ENCODE results near the gene KBTBD6. TPM values are rescaled to one million over a fixed set of nuclear protein-coding genes. Genes with fewer than 3 reads are reported as not detected.

Gene KBTBD6
- total and polyA plus RNA-seq, 2 donors, result 5.5 to 7.0 TPM

DNA sequence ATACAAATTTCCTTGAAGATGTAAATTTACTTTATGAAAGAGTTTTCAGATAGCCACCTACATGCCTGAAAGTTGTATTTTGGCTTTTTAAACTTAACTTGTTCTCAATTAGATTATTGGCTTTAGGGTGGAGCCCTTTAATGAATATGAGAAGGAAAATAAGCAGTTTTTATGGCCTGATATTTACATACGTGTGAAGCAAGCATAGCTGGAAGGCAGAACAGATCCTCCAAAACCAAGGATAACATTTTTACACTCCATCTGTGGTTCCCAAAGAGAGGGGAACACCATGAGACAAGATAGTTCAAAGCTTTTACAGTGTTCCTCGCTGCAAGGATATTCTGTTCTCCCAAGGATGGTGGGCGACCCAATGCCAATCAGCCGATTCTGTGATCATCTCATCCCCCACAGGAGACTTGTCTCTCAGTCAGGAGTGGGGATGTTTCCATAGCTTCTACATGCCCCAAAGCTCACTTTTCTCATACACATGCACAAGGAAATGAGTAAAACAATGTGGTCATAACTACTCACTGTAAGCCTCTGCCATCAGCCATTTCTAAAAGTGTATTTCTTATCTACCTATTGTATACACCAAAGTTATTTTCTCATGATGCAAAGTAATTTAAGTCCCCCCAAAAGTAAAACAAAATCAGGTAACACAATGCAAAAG is 24.6 kb upstream of the KBTBD6 start:
- H3K4me1 ChIP-seq (ENCODE audit: control insufficient read depth in 2 of 2, insufficient read depth in 2 of 2, low read length in 2 of 2), result no peaks in the 10 kb centered on the region
- H3K4me3 ChIP-seq (ENCODE audit: low read length in 2 of 2), result no peak overlapping the region
- H3K36me3 ChIP-seq (ENCODE audit: control insufficient read depth in 2 of 2, insufficient read depth in 2 of 2, low read length in 1 of 2), result no peaks in the 10 kb centered on the region
- no peak for DNase-seq (ENCODE audit: low read depth in 6 of 9, low spot score in 9 of 9)
- no peak overlapping the region for H3K27ac ChIP-seq (ENCODE audit: low read depth in 1 of 2, low read length in 1 of 2)
- no peaks in the 10 kb centered on the region for H3K27me3 ChIP-seq (ENCODE audit: control insufficient read depth in 2 of 2, insufficient read depth in 1 of 2, low read length in 1 of 2)
- 98% methylated on average over 4 of the region's 4 CpGs for WGBS
- peaks cover 0 to 1% of the 10 kb centered on the region in 2 donors for H3K9me3 ChIP-seq (ENCODE audit: control insufficient read depth in 2 of 2, insufficient read depth in 1 of 2, low read length in 1 of 2)

DNA sequence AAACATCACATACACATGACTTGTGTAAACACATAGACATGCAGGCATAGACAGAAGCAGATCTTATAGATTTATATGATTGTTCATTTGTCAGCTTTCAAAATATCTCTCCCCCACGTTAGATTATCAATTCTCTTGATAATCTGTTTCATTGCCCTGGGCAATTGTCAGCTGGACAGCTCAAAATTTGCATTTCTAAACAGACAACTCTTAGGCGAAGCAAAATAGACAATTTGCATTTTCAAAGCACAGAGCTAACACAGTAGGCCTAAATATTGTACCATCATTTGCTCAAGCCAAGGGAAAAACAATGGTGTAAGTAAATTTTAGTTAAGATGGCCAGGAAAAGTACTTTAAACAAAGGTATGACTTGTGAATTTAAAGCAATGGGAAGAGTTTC is 24.0 kb upstream of the KBTBD6 start:
- Histone ChIP-seq H3K4me3 (ENCODE audit: low read length in 2 of 2) (no peak overlapping the region), H3K9me3 (ENCODE audit: control insufficient read depth in 2 of 2, insufficient read depth in 1 of 2, low read length in 1 of 2) (peaks cover 0 to 1% of the 10 kb centered on the region in 2 donors), H3K27ac (ENCODE audit: low read depth in 1 of 2, low read length in 1 of 2) (no peak overlapping the region), H3K36me3 (ENCODE audit: control insufficient read depth in 2 of 2, insufficient read depth in 2 of 2, low read length in 1 of 2) (no peaks in the 10 kb centered on the region), H3K4me1 (ENCODE audit: control insufficient read depth in 2 of 2, insufficient read depth in 2 of 2, low read length in 2 of 2) (no peaks in the 10 kb centered on the region), H3K27me3 (ENCODE audit: control insufficient read depth in 2 of 2, insufficient read depth in 1 of 2, low read length in 1 of 2) (no peaks in the 10 kb centered on the region)
- 90% methylated on average over 2 of the region's 2 CpGs for WGBS
- no peak for DNase-seq (ENCODE audit: low read depth in 6 of 9, low spot score in 9 of 9)

DNA sequence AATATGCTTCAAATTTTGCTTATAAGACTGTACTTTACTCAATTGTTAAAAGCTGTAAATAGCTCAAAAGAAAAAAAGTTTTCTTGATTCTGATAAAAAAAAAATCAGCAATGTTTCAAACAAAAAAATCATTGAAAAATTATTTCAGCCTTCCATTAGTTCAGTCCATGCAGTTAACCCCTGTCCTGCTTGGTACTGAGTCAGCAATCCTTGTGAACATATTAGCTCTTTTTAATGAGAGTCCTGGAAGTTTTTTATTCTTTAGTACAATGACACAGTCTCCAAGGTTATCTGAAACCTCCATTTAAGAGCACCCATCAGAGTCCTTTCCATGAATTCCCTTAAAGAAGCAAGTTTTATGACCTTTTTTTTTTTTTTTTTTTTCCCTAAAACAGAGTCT is 21.4 kb upstream of the KBTBD6 start:
- H3K9me3 ChIP-seq (ENCODE audit: control insufficient read depth in 2 of 2, insufficient read depth in 1 of 2, low read length in 1 of 2), result peaks cover 7 to 12% of the 10 kb centered on the region in 2 donors
- no peak for DNase-seq (ENCODE audit: low read depth in 6 of 9, low spot score in 9 of 9)
- H3K4me1 ChIP-seq (ENCODE audit: control insufficient read depth in 2 of 2, insufficient read depth in 2 of 2, low read length in 2 of 2), result no peaks in the 10 kb centered on the region
- H3K4me3 ChIP-seq (ENCODE audit: low read length in 2 of 2), result no peak overlapping the region
- no peaks in the 10 kb centered on the region for H3K27me3 ChIP-seq (ENCODE audit: control insufficient read depth in 2 of 2, insufficient read depth in 1 of 2, low read length in 1 of 2)
- peaks cover 0 to 6% of the 10 kb centered on the region in 2 donors for H3K36me3 ChIP-seq (ENCODE audit: control insufficient read depth in 2 of 2, insufficient read depth in 2 of 2, low read length in 1 of 2)
- no peak overlapping the region for H3K27ac ChIP-seq (ENCODE audit: low read depth in 1 of 2, low read length in 1 of 2)

DNA sequence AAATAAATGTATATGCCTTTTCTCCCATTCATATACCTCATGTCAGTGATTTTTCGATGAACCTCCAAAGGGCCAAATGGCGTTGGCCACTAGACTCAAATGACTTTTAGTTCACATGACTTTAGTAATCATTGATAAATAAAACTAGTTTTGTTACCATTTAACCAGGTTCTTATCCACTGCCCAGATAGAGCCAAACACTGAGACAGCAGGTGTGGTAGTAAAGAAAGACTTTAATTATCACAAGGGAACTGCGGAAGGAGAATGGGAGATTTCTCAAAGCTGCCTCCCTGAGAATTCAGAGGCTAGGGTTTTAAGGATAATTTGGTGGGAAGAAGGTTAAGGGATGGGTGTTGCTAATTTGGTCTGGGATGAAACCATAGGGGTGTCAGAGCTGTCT is 19.4 kb upstream of the KBTBD6 start:
- 95% methylated on average over 3 of the region's 3 CpGs for WGBS
- H3K4me1 ChIP-seq (ENCODE audit: control insufficient read depth in 2 of 2, insufficient read depth in 2 of 2, low read length in 2 of 2), result no peaks in the 10 kb centered on the region
- H3K27me3 ChIP-seq (ENCODE audit: control insufficient read depth in 2 of 2, insufficient read depth in 1 of 2, low read length in 1 of 2), result no peaks in the 10 kb centered on the region
- H3K4me3 ChIP-seq (ENCODE audit: low read length in 2 of 2), result no peak overlapping the region
- H3K9me3 ChIP-seq (ENCODE audit: control insufficient read depth in 2 of 2, insufficient read depth in 1 of 2, low read length in 1 of 2), result peaks cover 11 to 21% of the 10 kb centered on the region in 2 donors
- DNase-seq (ENCODE audit: low read depth in 6 of 9, low spot score in 9 of 9), result no peak
- peaks cover 0 to 8% of the 10 kb centered on the region in 2 donors for H3K36me3 ChIP-seq (ENCODE audit: control insufficient read depth in 2 of 2, insufficient read depth in 2 of 2, low read length in 1 of 2)
- H3K27ac ChIP-seq (ENCODE audit: low read depth in 1 of 2, low read length in 1 of 2), result no peak overlapping the region

DNA sequence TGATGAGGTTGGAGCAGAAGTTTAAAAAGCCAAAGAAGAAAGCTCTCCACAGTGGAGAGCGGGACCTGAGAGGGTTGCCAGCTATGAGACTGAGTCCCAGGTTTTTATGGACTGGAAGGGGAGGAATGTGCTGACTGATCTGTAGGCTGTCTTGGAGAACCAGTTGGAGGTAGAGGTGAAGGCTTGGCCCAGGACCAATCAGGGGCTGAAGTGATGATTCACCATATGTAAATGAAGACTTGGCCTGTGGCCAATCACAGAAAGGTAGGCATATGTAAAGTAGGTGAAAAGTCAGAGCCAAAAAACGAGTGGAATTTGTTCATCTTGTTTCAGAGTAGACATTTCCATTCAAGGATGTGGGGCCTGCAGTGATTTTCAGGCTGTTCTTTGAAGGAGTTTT is 17.5 kb upstream of the KBTBD6 start:
- Histone ChIP-seq H3K27me3 (ENCODE audit: control insufficient read depth in 2 of 2, insufficient read depth in 1 of 2, low read length in 1 of 2) (no peaks in the 10 kb centered on the region), H3K27ac (ENCODE audit: low read depth in 1 of 2, low read length in 1 of 2) (no peak overlapping the region), H3K4me3 (ENCODE audit: low read length in 2 of 2) (no peak overlapping the region), H3K36me3 (ENCODE audit: control insufficient read depth in 2 of 2, insufficient read depth in 2 of 2, low read length in 1 of 2) (peaks cover 0 to 8% of the 10 kb centered on the region in 2 donors), H3K4me1 (ENCODE audit: control insufficient read depth in 2 of 2, insufficient read depth in 2 of 2, low read length in 2 of 2) (no peaks in the 10 kb centered on the region), H3K9me3 (ENCODE audit: control insufficient read depth in 2 of 2, insufficient read depth in 1 of 2, low read length in 1 of 2) (peaks cover 11 to 21% of the 10 kb centered on the region in 2 donors)
- 91% methylated on average over 2 of the region's 2 CpGs for WGBS
- no peak for DNase-seq (ENCODE audit: low read depth in 6 of 9, low spot score in 9 of 9)

DNA sequence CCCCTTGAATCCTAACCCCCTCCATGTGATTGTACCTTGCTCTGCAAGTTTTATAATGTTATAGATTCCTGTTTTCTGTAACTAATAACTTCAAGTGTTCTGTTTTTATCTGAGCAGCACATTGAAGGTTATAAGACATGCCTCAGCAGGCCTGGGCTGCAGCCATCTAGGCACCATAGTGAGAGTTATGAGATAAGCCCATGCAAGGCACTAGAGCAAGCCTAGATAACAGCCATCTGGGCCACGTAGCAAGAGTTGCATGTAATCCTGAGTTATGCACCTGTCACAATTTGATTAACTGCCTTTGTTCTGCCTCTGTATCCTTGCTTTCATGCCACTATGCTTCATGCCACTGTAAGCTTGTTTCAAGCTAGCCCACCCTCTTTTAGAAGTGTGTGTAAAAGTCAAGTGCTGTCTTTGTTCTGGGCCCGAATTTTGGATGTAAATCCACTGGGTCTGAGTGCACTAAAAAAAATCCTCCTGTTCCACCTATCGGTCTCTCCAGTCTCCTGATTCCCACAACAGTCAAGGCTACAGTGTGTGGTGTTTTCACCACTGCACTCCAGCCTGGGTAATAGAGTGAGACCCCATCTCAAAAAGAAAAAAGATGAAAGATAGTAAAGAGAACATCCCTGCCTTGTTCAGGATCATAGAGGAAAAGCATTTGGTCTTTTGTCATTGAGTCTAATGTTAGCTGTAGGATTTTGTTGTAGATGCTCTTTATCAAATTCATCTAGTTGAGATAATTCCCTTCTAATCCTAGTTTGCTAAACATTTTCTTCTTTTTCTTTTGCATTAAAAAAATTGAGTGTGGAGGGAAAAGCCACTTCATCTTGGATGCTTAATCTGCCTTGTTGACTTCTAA is 16.0 kb upstream of the KBTBD6 start:
- Histone ChIP-seq H3K27me3 (ENCODE audit: control insufficient read depth in 2 of 2, insufficient read depth in 1 of 2, low read length in 1 of 2) (no peaks in the 10 kb centered on the region), H3K4me3 (ENCODE audit: low read length in 2 of 2) (no peak overlapping the region), H3K36me3 (ENCODE audit: control insufficient read depth in 2 of 2, insufficient read depth in 2 of 2, low read length in 1 of 2) (peaks cover 0 to 8% of the 10 kb centered on the region in 2 donors), H3K4me1 (ENCODE audit: control insufficient read depth in 2 of 2, insufficient read depth in 2 of 2, low read length in 2 of 2) (no peaks in the 10 kb centered on the region), H3K27ac (ENCODE audit: low read depth in 1 of 2, low read length in 1 of 2) (no peak overlapping the region), H3K9me3 (ENCODE audit: control insufficient read depth in 2 of 2, insufficient read depth in 1 of 2, low read length in 1 of 2) (peaks cover 11 to 21% of the 10 kb centered on the region in 2 donors)
- no peak for DNase-seq (ENCODE audit: low read depth in 6 of 9, low spot score in 9 of 9)
- 96% methylated on average over 3 of the region's 3 CpGs for WGBS

DNA sequence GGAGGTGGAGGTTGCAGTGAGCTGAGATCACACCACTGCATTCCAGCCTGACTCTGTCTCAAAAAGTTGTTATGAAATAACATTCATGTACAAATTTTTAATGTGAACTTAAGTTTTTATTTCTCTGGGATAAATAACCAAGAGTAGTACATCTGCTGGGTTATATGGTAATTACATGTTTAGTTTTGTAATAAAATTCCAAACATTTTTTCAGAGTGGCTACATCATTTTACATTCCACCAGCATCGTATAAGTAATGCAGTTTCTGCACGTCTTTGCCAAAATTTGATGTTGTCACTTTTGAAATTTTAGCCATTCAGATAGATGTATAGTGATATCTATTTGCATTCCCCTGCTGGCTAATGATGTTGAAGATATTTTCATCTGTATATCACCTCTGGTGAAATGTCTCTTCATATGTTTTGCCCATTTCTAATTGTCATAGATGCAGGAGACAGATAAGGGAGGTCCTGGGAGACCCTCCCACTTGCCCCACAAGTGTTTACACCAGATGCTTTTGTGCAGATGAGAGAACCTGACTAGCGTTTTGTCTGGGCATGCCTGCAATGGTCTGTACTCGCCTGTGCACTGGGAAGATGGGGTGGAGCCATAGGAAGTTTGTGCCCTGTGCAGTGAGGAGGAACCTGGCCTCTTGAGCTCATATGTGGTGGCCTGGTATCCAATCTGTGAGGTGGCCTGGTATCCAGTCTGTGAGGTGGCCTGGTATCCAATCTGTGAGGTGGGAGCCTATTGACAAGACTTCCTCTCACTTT is 12.7 kb upstream of the KBTBD6 start:
- whole genome bisulfite sequencing, result 93% methylated on average over 4 of the region's 4 CpGs
- H3K4me1 ChIP-seq (ENCODE audit: control insufficient read depth in 2 of 2, insufficient read depth in 2 of 2, low read length in 2 of 2), result no peaks in the 10 kb centered on the region
- H3K4me3 ChIP-seq (ENCODE audit: low read length in 2 of 2), result no peak overlapping the region
- DNase-seq (ENCODE audit: low read depth in 6 of 9, low spot score in 9 of 9), result no peak
- H3K36me3 ChIP-seq (ENCODE audit: control insufficient read depth in 2 of 2, insufficient read depth in 2 of 2, low read length in 1 of 2), result peaks cover 0 to 8% of the 10 kb centered on the region in 2 donors
- H3K9me3 ChIP-seq (ENCODE audit: control insufficient read depth in 2 of 2, insufficient read depth in 1 of 2, low read length in 1 of 2), result peaks cover 9 to 21% of the 10 kb centered on the region in 2 donors
- no peak overlapping the region for H3K27ac ChIP-seq (ENCODE audit: low read depth in 1 of 2, low read length in 1 of 2)
- H3K27me3 ChIP-seq (ENCODE audit: control insufficient read depth in 2 of 2, insufficient read depth in 1 of 2, low read length in 1 of 2), result no peaks in the 10 kb centered on the region

DNA sequence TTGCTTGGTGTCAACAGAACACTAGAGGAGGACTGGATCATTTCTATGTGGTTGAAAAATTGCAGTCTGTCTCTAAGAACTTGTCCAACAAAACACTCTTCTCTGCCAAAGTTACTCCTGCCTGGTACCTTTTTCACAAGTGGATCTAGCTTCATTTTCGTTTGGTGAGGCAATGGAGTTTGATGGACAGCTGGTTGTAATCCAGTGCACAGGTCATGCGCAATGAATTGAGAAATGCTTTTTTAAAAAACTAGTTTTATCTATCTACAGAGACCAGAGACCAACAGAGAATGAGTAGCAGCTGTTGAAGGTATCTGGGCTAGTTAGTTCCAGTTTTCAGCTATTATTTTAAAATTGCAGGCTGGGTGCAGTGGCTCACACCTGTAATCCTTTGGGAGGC is 12.0 kb upstream of the KBTBD6 start:
- DNase-seq (ENCODE audit: low read depth in 6 of 9, low spot score in 9 of 9), result no peak
- Histone ChIP-seq H3K36me3 (ENCODE audit: control insufficient read depth in 2 of 2, insufficient read depth in 2 of 2, low read length in 1 of 2) (peaks cover 0 to 4% of the 10 kb centered on the region in 2 donors), H3K27me3 (ENCODE audit: control insufficient read depth in 2 of 2, insufficient read depth in 1 of 2, low read length in 1 of 2) (no peaks in the 10 kb centered on the region)

More for the DNA sequence above, 12.0 kb upstream of the KBTBD6 start:
- peaks cover 5 to 13% of the 10 kb centered on the region in 2 donors for H3K9me3 ChIP-seq (ENCODE audit: control insufficient read depth in 2 of 2, insufficient read depth in 1 of 2, low read length in 1 of 2)
- 92% methylated on average over 2 of the region's 2 CpGs for WGBS
- no peak overlapping the region for H3K27ac ChIP-seq (ENCODE audit: low read depth in 1 of 2, low read length in 1 of 2)
- no peak overlapping the region for H3K4me3 ChIP-seq (ENCODE audit: low read length in 2 of 2)
- no peaks in the 10 kb centered on the region for H3K4me1 ChIP-seq (ENCODE audit: control insufficient read depth in 2 of 2, insufficient read depth in 2 of 2, low read length in 2 of 2)

Data from thymus (tissue), 11 donors.